ENCODE results near the gene MXD1.

- TF ChIP-seq CTCF (conservative IDR thresholded peaks at IDR 0.05; ENCODE audit: low read length) (no peak), EZH2phosphoT487 (IDR thresholded peaks at IDR 0.05; ENCODE audit: borderline replicate concordance) (no peak)
Observed at GRCh38 chr2:69965756-69966445, 51.0 kb downstream of the MXD1 start.

Measured in Loucy (cell line).